GM21737 (cell line): Measurements from ENCODE around the gene STAT5A.

Experiments
- ATAC-seq: cut with Tn5 transposase; IDR thresholded peaks from one replicate; pipeline ENCODE4 v1.9.1; 2021; ENCODE audit warnings: mild to moderate bottlenecking, moderate library complexity; ENCODE audit not compliant: unreplicated experiment

The STAT5A gene

DNA sequence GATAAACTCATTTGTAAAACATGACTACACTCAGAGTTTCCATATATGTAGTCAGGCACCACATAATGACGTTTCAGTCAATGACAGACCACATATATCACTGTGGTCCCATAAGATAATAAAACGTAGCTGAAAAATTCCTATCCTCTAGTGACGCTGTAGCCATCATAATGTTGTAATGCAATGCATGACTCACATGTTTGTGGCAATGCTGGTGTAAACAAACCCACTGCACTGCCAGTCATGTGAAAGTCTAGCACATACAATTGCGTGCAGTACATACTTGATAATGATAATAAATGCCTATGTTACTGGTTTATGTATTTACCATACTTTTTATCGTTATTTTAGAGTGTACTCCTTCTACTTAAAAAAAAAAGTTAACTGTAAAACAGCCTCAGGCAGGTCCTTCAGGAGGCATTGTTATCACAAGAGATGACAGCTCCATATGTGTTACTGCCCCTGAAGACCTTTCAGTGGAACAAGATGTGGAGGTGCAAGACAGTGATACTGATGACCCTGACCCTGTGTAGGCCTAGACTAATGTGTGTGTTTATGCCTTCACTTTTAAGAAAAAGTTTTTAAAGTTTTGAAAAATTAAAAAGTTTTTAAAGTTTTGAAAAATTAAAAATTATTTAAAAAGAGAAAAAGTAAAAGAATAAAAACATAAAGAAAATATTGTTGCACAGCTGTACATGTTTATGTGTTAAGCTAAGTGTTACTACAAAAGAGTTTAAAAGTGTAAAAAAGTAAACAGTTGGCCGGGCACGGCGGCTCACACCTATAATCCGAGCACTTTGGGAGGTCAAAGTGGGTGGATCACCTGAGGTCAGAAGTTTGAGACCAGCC lies 21.2 kb upstream of the STAT5A start:
- ATAC-seq = no peak

DNA sequence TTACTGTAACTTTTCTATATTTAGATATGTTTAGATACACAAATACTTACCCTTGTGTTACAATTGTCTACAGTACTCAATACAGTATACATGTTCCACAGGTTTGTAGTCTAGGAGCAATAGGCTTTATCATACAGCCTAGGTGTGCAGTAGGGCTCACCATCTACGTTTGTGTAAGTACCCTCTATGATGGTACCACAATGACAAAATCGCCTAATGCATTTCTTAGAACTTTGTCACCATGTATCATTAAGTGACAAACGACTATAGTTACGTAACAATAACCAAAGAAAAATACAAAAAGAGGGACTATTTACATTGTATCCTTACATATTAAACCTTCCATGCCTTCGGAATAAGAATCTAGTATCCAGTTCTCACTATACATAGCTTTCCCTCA lies 20.1 kb upstream of the STAT5A start:
- ATAC-seq = no peak

DNA sequence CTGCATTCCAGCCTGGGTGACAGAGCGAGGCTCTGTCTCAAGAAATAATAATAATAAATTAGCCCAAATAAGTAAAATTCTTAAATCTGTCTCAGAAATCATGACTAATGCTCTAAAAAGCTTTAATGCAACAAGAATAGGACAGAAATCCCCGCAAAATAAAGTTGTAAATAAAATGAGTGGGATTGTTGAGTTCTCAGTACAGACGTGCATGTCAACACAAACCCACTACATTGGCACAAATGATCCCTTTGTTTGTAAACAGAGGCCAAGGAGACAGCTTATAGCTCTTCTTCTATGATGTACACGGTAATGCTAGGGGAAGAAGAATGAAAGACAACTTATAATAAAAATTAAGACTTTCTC lies 18.1 kb upstream of the STAT5A start:
- ATAC-seq = no peak

DNA sequence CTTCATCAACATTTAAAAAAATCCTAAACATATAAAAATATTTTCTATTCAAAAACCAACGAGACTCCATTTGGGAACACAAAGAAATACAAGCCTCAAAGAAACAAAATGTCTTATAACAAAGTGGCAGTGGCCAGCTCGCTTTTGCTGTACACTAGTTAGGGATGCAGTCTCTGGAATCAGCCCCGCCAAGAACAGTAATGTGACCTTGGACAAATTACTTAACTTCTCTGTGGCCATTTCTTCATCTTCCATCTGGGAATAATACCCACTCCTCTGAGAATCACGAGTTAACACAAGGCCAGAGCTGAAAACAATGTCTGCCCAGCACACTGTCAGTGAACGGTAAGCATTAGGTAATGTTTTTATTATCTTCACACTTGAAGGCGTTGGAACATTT lies 17.7 kb upstream of the STAT5A start:
- ATAC-seq = no peak

DNA sequence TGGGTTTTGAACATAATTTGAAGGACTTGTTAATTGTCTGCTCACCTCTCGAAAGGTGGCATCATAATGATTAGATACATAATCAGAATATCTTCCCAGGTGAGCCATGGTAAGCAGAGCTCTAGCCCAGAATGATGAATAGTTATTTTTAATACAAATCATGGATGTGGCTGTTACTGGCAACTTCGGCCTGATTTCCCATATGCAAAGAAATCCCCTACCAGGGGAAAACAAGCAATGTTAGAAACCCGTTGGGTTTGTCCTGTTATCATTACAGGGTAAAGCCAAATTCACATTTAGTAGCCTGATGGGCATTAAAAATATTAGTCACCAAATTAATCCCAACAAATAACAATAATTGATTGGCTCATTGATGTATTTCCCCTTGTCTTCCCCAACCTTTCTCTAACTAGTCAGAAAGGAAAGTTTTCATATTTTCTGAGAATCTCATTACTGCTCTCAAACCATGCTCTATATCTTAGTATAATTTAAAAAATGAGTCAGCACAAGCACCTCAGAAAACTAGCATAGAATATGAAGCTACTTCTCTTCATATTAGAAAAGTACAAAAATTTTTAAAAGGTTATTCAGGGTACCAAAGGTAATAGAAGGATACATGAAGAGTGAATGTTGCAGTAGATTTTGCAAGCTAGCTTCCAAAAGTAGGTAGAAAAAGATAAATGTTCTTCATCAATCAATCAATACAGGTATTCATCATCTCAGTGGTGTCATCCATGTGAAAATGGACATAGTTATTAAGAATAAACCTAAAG lies 17.1 kb upstream of the STAT5A start:
- no peak for ATAC-seq

DNA sequence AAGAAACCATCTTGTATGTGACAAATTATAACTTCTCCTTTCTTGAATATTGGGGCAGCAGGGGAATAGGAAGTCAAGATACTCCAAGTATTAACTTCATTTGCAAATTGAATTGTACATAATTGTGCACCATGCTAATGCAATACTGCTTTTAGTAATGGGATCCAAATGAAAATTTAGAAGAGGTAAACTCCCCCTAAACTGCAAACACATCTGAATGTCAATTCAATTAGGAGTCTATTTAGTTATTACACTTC lies 16.6 kb upstream of the STAT5A start:
- ATAC-seq = no peak

DNA sequence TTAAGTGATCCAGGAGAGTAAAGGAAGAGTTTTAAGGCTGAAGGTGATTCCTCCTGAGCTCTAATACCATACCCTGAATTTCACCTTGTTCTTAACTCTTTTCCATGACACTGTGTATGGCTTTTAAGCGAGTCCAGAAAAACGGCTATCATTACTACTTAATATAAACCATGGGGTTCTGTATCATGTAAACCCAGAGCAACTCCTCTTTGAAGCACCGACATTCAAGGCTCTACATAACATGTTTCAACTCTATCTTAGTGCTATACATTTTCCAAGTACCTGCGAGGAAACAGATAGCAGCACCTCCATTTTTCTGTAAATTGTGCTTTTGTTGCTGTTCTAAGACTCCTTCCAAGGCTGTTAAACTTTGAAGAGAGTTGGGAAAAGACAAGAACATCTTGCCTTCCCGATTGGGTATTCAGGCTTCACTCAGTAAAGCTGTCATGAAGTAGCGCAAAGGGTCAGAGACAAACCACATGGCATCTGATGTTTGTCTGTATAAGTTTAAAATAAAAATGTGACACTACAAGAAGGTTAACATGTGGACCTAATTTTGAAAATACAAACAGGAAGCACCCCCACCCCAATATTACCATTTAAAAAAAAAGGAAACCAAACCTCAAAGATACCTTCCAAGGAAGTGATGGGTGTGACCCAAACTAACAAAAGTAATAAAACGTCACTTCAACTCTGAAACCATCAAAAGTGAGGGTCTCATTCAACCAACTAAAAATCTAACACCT lies 16.0 kb upstream of the STAT5A start:
- no peak for ATAC-seq

DNA sequence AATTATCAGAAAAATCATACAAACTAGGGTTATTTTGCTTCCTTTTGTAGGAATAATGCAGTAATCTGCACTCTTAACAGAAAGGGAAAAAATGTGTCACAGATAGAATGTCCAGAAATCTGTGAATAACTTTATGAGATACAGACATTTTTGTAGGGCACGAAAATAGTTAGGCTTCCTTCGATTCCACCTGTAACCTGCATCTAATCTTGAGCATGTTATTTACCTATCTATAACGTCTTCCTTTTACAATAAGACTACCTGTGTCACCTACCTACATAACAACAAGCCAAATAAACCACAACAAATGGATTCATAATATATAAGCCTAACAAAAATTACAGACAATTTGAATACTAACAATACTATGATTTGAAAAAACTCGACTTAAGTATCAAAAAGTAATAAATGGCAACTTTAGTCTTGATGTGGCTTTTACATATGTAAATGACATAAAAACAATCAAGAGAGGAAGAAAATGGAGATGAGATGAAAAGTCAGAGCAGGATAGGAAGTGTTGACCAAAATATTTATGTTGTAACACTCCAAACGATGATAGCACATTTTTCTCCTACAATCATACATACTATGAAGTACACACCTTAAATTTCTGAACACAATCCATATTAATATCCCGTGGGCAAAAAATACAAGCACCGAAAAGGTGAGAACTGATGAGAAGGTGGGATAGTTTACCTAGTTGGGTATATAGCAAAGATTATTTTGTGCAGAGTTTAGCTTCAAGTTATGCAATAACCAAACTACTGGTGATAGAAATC lies 14.6 kb upstream of the STAT5A start:
- ATAC-seq = no peak

DNA sequence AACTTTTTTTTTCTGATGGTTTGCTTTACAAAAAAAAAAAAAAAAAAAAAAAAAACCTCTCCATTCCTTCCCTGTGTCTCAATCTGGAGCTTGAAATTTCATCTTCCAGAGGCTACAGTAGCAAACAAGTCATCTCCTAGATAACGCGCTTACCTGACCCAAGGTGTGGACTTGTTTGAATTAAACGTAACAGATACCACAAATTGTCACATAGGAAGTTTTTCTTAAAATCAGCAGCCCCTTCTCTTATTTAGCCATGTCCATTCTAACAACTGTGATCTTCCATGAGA lies 14.1 kb upstream of the STAT5A start:
- ATAC-seq = no peak

DNA sequence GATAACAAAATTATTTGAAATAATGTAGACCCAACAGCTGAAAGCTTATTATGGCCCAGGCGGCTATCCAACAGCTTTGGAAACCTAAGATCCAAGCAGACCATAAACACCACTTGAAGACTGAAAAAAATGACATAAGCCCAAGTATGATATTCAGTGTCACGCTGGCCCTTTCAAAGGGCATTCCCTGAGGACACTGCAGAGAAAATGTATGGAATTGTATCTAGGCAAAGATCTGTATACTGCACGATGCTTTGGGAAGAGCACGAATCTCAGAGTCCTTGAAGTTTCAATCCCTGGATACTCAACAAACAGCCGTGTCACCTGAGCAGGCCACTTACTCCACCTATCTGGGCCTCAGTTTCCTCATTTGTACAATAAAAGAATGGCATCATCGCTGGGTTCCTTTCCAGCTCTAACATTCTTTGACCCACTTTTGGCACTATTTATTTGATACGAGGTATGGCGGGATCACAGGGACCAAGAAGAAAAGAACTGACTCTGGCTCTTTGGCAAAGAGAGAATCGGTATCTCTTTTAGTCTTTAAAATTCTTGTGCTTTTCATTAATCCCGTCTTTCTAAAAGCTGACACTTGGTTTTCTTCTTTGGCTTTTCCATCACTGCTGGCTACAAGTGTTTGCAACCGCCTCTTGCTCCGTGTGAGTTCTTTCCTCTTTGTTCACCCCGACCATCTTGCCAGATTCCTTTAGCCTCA lies 13.3 kb upstream of the STAT5A start:
- ATAC-seq = no peak

DNA sequence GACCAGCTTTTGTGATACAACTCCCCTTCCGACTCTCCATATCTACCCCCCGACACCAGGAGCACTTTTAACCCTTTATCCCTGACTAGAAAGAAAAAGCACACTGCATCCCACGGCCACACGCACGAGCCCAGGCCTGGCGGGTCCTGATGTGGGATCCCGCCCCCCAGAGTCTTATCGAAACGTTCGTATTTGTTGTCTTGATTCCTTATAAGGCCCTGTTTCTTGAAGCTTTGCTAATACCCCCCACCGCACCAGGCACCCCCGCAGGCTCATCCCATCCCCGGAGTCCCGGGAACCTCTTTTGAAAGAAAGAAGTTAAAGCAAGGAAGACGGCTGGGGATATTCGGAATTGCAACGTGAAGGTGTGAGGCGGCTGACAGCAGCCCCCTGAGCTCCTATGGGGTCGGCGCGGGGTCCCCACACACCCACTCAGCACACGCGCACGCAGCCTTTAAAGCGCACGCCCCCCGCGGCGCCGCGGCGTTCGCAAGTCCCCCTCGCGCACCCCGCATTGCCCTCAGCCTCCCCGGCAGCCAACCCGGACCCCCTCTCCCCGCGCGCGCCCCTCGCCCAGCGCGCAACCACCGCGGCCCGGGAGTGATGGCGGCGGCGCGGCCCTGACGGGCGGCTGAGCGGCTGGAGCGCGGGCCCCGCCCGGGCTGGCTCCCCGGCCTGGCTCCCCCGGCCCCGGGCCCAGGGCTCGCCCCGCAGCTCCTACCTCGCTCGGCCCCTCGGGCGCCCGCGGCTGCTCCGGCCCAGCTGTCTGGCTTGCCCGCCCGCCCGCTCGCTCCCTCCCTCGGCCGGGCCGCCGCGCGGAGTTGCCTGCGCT lies 12.6 kb upstream of the STAT5A start:
- peak; percentile 41 for ATAC-seq

DNA sequence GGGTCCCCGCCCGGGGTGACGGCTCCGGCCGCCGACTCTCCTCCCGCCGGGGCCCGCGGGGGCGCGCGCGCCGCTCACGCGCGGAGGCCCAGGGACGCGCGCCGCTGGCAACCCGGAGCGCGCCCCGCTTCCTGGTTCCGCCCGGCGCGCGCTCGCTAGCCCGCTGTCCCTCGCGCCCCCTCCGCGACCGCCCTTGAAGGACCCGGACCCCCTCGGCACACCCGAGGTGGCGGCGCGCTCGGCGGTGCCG lies 12.0 kb upstream of the STAT5A start, which contains the start of gene STAT5B:
STAT5B (minus strand) TSS at position 33 of the 250 bp plus-strand sequence. CDS start 44,264 bp downstream, outside the sequence.
- ATAC-seq = peak; percentile 55

DNA sequence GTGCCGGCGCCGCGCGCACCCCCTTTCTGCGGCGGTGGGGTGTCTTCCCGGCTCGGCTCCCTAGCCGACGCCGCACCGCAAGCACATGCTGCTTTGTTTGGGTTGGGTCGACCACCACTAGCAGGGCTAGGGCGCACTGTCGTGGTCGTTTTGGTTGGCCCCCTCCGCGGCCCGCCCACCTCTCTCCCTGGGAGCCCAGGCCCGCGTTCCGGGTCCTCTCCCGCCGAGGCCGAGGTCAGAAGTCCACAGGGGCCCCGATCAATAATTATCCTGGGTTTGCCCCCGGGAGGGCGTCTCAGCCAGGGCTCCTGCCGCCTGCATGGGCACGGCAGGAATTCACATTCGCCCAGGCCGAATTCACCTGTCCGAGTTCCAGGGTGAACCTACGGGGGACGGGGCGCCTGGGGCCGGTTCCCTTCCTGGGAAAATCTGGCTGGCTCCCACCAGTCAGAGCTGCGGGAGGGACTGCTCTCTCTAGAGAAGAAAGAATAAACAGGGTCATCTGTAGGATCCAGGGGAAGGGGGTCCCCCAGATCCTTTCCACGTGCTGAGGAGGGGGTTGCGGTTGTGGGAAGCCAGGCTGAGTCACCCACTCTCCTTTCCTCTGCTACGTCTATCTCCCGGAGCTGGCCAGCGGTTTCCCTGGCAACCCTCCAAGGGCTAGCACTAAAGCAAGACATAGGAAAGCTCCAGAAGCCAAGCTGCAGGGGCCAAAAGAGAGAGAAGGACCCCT lies 11.5 kb upstream of the STAT5A start:
- ATAC-seq = no peak

DNA sequence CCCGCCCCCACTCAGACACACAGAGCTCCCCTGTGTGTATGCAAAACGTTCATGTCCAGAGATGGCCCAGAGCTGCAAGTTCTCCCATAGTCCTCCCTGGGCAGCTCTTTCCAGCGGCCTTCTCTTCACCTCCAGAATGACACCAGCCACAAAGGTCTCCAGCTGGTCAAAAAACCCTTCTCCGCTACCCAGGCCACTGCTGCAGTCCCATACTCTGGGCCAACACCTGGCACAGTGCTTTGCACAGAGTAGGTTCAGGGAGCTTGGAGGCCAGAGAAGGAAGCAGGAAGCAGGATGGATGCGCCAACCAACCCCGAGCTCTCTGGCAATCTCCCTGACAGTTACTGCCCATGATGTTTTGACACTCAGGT lies 11.0 kb upstream of the STAT5A start:
- no peak for ATAC-seq

DNA sequence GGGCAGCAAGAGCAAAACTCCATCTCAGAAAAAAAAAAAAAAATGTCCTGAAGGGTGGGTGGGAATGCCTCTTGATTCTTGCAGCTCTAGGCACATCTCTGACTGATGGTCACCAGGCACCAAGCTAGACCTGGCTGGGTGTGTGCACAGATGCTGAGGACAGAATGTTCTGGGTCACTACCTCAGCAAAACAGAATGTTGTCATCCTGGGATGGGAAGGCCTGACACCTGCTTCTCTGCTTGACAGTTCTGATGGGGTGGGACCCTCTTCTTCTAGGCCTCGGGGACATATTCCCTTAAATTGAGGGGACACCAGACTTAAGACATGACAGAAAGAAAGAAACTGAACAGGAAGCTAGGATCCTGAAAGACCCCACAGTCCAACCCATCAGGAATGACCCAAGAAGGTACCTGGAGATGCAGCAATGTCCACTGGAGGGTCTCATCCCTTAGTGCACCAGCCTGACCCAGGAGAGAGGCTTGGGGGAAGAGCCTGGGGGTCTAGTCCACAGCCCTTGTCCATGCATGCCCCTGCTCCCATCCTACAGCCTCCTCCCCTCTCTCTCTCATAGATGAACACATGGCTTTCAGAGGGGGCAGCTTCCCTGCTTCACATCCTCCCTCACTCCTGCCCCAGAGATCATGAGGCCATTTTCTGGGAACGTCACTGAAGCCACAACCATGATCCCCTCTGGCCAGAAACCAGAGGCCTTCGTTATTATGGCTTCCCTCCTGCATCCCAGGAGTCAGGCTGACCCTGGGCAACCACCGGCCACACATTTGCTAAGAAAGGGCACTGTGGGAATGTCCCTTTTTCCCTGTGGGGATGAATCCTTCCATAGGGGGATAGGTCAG lies 8.3 kb upstream of the STAT5A start:
- no peak for ATAC-seq

DNA sequence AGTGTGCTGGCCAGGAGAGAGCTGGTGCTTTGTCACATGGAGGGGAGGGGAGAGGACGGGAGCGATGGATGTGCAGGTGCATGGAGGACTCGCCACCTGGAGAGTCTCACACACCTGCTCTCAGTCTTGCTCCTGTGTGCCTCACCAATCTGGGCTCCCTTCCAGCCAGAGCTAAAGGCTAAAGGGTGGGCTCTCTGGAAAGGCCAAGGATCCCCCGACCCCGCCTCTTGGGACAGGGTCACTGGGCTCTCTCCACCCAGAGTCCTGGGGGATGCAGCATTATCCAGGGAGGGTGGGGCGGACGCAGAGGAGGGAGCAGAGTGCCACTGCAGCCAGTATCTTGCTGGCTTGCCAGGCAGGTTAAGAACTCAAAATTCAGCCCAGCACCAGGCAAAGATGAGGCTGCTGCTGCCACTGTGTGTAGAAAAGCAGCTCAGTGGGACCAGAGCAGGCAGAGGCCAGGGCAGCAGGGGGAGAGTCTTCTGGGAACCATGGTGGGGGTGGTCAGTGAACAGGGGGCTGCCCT lies 6.7 kb upstream of the STAT5A start:
- no peak for ATAC-seq

DNA sequence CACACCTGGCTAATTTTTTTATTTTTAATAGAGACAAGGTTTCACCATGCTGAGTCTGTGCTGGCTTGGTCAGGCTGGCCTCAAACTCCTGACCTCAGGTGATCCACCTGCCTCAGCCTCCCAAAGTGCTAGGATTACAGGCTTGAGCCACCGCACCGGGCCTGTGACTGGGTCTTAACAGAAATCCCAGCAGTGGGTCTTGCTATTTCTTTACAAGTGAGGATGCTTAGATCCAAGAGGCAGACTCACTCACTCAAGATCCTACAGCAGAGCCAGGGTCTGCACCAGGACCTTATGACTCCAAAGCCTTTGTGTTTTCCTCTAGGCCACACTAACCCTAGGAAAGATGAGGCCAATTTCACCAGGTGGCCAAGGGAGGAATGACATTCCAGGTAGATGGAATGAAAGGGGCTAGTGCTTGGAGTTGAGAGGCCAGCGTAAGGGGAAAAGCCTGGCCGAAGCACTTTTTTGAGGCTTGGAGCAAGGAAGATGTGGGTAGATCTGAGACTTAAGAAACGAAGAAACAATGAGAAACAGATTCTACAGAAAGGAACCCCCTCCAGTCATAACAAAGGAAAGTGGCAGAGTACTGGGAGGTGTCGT lies 5.7 kb upstream of the STAT5A start:
- ATAC-seq = no peak
